ENCODE data around the gene MIEF2. TPM values are rescaled to one million over a fixed set of nuclear protein-coding genes. Genes with fewer than 3 reads are reported as not detected.
"Not testable (repeated sequence)": the region's sequence is repeated elsewhere in the genome, so short reads cannot be mapped to it uniquely, and the experiment has no call there.

Gene MIEF2
- polyA plus RNA-seq, 2 of the 4 experiments (the other 2 are of a cell fraction): 3.7 to 8.5 TPM

GRCh38 chr17:18285296-18285695 lies 24.8 kb downstream of the MIEF2 start:
- Histone ChIP-seq H3K27ac (no peak overlapping the region), H3K4me1 (no peaks in the 10 kb centered on the region), H3K9me3 (no peaks in the 10 kb centered on the region), H3K4me2 (no peak overlapping the region), H3K4me3 (no peak overlapping the region)
- TF ChIP-seq ATOH8 (CRISPR knock-in tag; IDR thresholded peaks at IDR 0.05; ENCODE audit: low read depth): no peak
- no peak for TF ChIP-seq RNF2 (IDR thresholded peaks at IDR 0.05; ENCODE audit: borderline replicate concordance, low read depth)
- TF ChIP-seq RAD21 (conservative IDR thresholded peaks at IDR 0.05 in 1 of 2, IDR thresholded peaks at IDR 0.05 in 1 of 2): no peak
- TF ChIP-seq ZFP36 (IDR thresholded peaks at IDR 0.05; ENCODE audit: borderline replicate concordance, partially characterized antibody): no peak
- ChIA-PET CTCF (interaction anchor here (0.8 to 2.6 kb wide), 5 partner anchors 10 to 68 kb away, joined by 3 to 8 read pairs (median 3); no protein-coding TSS in a partner anchor), POLR2A (no interaction called here)
- ATAC-seq (no peak), FAIRE-seq (no peak), DNase-seq (ENCODE audit: low read depth in 1 of 2, low spot score in 1 of 2) (no peak)
- WGBS (ENCODE audit: missing lambda C conversion rate): 93% methylated on average over 11 of the region's 11 CpGs

GRCh38 chr17:18291718-18292540 lies 31.5 kb downstream of the MIEF2 start:
- no peak overlapping the region for H3K4me3 ChIP-seq
- no peaks in the 10 kb centered on the region for H3K4me1 ChIP-seq
- no peak for ATAC-seq
- DNase-seq (ENCODE audit: low read depth in 1 of 2, low spot score in 1 of 2): no peak
- 91% methylated on average over 15 of the region's 15 CpGs for WGBS (ENCODE audit: missing lambda C conversion rate)
- no peaks in the 10 kb centered on the region for H3K9me3 ChIP-seq
- no peak for TF ChIP-seq SMC3 (IDR thresholded peaks at IDR 0.05)
- TF ChIP-seq MAX (IDR thresholded peaks at IDR 0.05): no peak
- TF ChIP-seq FOXS1 (CRISPR knock-in tag; IDR thresholded peaks at IDR 0.05): no peak
- no peak for TF ChIP-seq NPAS2 (CRISPR knock-in tag; IDR thresholded peaks at IDR 0.05; ENCODE audit: borderline replicate concordance)
- no peak for FAIRE-seq
- CTCF ChIA-PET: interaction anchor here (1.0 kb wide), 1 partner anchor 10 kb away, joined by 5 read pairs; no protein-coding TSS in a partner anchor
- POLR2A ChIA-PET: no interaction called here
- no peak overlapping the region for H3K4me2 ChIP-seq
- H3K27ac ChIP-seq: no peak overlapping the region

GRCh38 chr17:18298061-18298460 lies 37.6 kb downstream of the MIEF2 start:
- H3K4me1 ChIP-seq; CTCF ChIA-PET; H3K4me2 ChIP-seq; H3K9me3 ChIP-seq; ATAC-seq; FAIRE-seq; POLR2A ChIA-PET; H3K27ac ChIP-seq; DNase-seq (ENCODE audit: low read depth in 1 of 2, low spot score in 1 of 2); H3K4me3 ChIP-seq: not testable (repeated sequence)
- WGBS (ENCODE audit: missing lambda C conversion rate): no CpG with 5 or more reads among the region's 30 CpGs

GRCh38 chr17:18300725-18301480 lies 40.4 kb downstream of the MIEF2 start:
- Histone ChIP-seq H3K4me1 (no peaks in the 10 kb centered on the region), H3K4me2 (no peak overlapping the region), H3K4me3 (no peak overlapping the region), H3K27ac (no peak overlapping the region), H3K9me3 (no peaks in the 10 kb centered on the region)
- DNase-seq (ENCODE audit: low read depth in 1 of 2, low spot score in 1 of 2): no peak
- TF ChIP-seq RFX5 (IDR thresholded peaks at IDR 0.05) (no peak), RNF2 (IDR thresholded peaks at IDR 0.05; ENCODE audit: borderline replicate concordance, low read depth) (no peak), BHLHE40 (IDR thresholded peaks at IDR 0.05; ENCODE audit: low read depth, low read length) (no peak), HOXA7 (CRISPR knock-in tag; IDR thresholded peaks at IDR 0.05) (no peak), GATA3 (IDR thresholded peaks at IDR 0.05; ENCODE audit: borderline replicate concordance) (no peak), KDM1A (IDR thresholded peaks at IDR 0.05; ENCODE audit: low read depth) (no peak), HEYL (CRISPR knock-in tag; IDR thresholded peaks at IDR 0.05) (no peak), NFE2L2 (conservative IDR thresholded peaks at IDR 0.05; ENCODE audit: low read length) (no peak), BCL3 (IDR thresholded peaks at IDR 0.05) (no peak), MAZ (IDR thresholded peaks at IDR 0.05; ENCODE audit: borderline replicate concordance, low read depth, low read length) (no peak), PBX3 (IDR thresholded peaks at IDR 0.05) (no peak), FOSL2 (IDR thresholded peaks at IDR 0.05) (no peak), FOSL2 (CRISPR knock-in tag; IDR thresholded peaks at IDR 0.05) (no peak), POLR2A (IDR thresholded peaks at IDR 0.05; ENCODE audit: low read length) (no peak), MAFK (IDR thresholded peaks at IDR 0.05; ENCODE audit: partially characterized antibody) (no peak), RARB (CRISPR knock-in tag; IDR thresholded peaks at IDR 0.05) (no peak), ZSCAN20 (CRISPR knock-in tag; IDR thresholded peaks at IDR 0.05) (no peak), ZC3H11A (IDR thresholded peaks at IDR 0.05) (no peak), EHMT2 (IDR thresholded peaks at IDR 0.05; ENCODE audit: low read depth) (no peak), SMC3 (IDR thresholded peaks at IDR 0.05) (no peak), CBX2 (IDR thresholded peaks at IDR 0.05; ENCODE audit: borderline replicate concordance, low read depth) (no peak)
- FAIRE-seq: no peak
- no peak; a peak in 1 of 6 replicates for ATAC-seq
- ChIA-PET CTCF (interaction anchor here (0.8 to 1.9 kb wide), 5 partner anchors 12 to 270 kb away, joined by 3 to 8 read pairs (median 4); no protein-coding TSS in a partner anchor), POLR2A (interaction anchor here (1.0 kb wide), 1 partner anchor 14 kb away, joined by 3 read pairs; the partner anchor contains the start of genes SMCR8 and TOP3A)
- 84% methylated on average over 8 of the region's 8 CpGs for WGBS (ENCODE audit: missing lambda C conversion rate)

Measured in A549 (cell line).